GM19467 (cell line): Measurements from ENCODE around the gene SLC40A1.

Experiments used
- ATAC-seq: cut with Tn5 transposase; IDR thresholded peaks from one replicate; pipeline ENCODE4 v1.9.1; 2021; ENCODE audit warnings: mild to moderate bottlenecking, moderate library complexity; ENCODE audit not compliant: unreplicated experiment

The SLC40A1 gene

GRCh38 chr2:189570570-189571031, 10.0 kb downstream of the SLC40A1 start:
- ATAC-seq = no peak

GRCh38 chr2:189569295-189569910, 11.2 kb downstream of the SLC40A1 start:
- no peak for ATAC-seq

DNA sequence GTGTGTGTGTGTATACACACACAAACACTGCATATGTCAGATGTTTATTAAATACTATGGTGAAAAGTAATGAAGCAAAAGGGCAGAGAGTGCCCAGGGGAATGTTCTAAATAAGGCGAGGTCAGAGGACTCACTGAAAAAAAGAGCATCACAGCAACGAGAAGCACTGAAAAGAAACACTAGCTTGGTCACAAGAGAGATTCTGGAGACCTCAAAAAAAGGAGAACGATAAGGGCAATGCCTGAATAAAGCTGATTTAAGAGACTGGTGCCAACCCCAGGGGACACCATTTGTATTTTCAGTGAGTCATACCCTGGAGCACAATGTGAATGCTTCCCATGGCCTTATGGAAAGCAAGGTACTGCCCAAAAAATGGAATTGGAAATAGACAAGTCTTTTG, 14.5 kb downstream of the SLC40A1 start:
- ATAC-seq = no peak

DNA sequence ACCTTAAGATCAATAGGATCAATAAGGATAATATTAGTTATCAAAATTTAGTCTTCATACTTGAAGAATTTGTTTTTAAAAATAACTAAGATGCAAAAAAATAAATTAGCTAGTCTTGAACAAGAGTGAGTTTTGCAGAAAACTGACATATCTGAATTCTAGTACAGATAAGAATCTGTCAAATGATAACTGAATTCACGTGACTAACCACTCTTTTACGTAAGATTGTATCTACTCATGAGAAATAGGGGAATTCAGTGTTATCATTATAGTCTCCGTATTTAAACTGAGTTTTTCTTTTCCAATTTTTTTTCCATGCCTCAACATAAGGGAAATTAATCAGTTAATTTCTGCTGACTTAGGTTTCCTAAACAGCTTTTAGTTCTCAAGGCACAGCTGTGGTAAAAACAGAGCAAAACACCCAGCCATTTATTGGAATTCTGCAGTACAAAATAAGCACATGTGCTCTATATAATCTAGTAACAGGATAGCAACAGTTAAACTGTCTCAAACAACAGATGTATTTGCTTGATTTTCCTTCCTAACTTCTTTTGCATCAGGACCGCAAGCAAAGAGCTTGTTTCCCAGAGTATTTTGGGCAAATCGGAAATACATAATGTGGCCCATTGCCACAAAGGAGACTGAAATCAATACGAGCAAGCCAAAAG, 19.1 kb downstream of the SLC40A1 start:
- no peak for ATAC-seq

GRCh38 chr2:189560273-189560586, 20.4 kb downstream of the SLC40A1 start:
- ATAC-seq = no peak

- ATAC-seq = no peak
These were observed 20.9 kb downstream of the SLC40A1 start for GRCh38 chr2:189559579-189560272.

- no peak for ATAC-seq
These were observed 21.9 kb downstream of the SLC40A1 start for GRCh38 chr2:189558516-189559272.

- no peak for ATAC-seq
These were observed 23.2 kb downstream of the SLC40A1 start for GRCh38 chr2:189557373-189557772.

DNA sequence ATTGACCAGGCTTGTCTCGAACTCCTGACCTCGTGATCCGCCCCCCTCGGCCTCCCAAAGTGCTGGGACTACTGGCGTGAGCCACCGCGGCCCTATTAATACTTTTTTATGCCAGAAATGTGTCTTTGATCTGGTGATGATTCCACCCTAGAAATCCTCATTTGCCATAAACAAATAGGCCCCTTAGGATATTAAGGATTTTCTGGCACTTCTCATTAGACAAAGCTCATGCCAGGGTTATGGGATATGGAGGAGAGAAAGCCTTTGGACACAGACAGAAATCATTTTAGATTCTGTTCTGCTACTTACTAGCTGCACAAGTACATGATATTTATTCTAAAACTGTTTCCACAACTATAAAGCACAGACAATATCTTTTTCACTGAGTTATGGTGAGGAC, 24.1 kb downstream of the SLC40A1 start:
- no peak for ATAC-seq

GRCh38 chr2:189555232-189555631, 25.4 kb downstream of the SLC40A1 start:
- no peak for ATAC-seq

DNA sequence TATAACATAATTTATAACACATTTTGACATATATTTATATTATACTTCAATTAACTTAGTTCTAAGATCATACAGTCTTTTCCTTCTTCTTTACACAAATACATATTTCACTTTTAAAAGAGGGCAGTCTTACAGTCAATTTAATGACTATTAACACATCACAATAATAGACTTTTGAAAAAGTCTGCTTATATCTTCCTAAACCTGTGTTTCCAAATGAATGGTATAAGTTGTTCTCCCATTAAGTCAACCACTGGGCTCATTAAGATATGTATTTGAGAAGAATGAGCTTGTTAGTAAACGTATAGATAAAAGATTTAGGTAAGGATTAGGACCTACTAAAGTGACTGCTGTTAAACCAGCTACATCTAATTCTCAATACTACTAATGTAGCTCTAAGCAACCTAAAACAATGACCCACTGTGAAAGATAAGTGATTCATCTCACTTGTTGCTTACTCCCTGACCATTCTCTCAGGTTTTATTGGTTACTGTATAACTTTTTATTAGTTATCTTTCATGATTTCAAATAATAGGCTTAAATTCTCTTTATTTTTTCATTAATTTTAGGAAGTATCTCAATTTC, 27.0 kb downstream of the SLC40A1 start:
- ATAC-seq = no peak

GRCh38 chr2:189552991-189553404, 27.6 kb downstream of the SLC40A1 start:
- no peak for ATAC-seq

- no peak for ATAC-seq
These were observed 28.1 kb downstream of the SLC40A1 start for GRCh38 chr2:189552334-189552990.

GRCh38 chr2:189551808-189552207, 28.8 kb downstream of the SLC40A1 start:
- ATAC-seq = no peak

- no peak for ATAC-seq
These were observed 31.1 kb downstream of the SLC40A1 start for GRCh38 chr2:189549449-189549832.

GRCh38 chr2:189548666-189549448, 31.7 kb downstream of the SLC40A1 start:
- ATAC-seq = no peak

- no peak for ATAC-seq
These were observed 35.2 kb downstream of the SLC40A1 start for GRCh38 chr2:189545418-189545817.

- no peak for ATAC-seq
These were observed 36.1 kb downstream of the SLC40A1 start for GRCh38 chr2:189544318-189545042.

DNA sequence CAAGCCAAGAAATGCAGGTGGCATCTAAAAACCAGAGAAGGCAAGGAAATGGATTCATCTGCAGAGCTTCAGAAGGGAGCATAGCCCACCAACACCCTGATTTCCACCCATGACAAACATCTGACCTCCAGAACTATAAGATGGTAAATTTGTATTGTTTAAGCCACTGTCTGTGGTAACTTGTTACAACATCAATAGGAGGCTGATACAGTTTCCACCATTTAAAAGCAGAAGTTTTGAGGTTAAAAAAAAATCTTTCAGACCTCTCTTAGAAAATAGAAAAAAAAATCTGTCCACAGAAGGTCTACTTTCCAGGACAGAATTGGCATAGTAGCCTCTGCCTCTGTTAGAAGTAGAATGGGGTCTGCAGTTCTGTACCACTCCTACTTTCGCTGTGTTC, 37.2 kb downstream of the SLC40A1 start:
- ATAC-seq = no peak
